ENCODE data around the gene PHACTR3.

PHACTR3 gene

DNA sequence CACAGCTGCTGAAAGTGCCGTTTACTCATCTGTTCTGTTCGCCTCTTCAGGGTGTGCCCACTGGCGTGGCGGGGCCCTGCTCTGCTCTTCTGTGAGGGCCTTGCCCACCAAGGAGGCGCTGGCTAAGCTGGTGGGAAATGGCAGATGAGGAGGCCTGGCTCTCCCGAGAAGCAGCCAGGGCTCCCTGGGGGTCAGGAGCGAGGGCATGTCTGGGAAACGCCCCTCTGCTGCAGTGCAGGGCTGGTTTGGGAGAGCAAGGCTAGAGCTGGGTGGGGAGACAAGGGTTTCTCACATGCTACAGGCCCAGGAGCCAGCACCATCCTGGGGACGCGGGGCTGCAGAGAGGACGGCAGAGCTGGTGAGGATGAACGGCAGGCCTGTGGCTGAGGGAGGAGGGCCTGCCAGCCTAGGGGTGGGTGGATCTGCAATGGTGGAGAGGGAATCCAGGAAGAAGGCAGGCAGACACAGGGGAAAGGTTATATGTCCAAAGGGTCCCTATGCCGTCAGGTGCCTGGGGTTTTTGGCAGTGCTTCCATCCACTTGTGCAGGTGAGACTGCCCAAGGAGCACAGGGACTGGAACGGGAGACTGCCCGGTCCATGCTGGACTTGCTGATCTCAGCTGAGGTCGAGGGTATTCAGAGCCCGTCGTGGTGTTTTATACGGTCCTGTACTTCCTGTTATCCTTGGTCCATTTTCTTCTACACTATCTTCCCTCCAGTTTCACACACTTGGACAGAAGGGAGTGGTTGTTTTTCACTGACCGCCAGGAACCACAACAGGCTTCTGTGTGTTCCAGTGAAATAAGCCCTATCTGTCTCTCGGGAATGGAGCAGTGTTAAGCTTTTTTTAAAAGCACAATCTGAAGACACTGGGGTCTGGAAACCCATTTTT lies 209.9 kb downstream of the PHACTR3 start:
- Histone ChIP-seq H3K4me2 (ENCODE audit: low read length) (no peak overlapping the region), H3K9me3 (ENCODE audit: insufficient read depth, low read depth, low read length) (peaks cover 7% of the 10 kb centered on the region), H2BK12ac (ENCODE audit: low read length) (no peak overlapping the region), H3K4me3 (ENCODE audit: low read depth, low read length) (no peak overlapping the region), H3K9ac (ENCODE audit: low read length) (no peak overlapping the region), H3K36me3 (ENCODE audit: control insufficient read depth in 1 of 2, insufficient read depth in 2 of 2, low read length in 2 of 2) (no peaks in the 10 kb centered on the region), H3K18ac (ENCODE audit: low read length) (no peak overlapping the region), H2BK120ac (ENCODE audit: insufficient read depth, low read length, poor library complexity) (no peak overlapping the region), H3K27me3 (ENCODE audit: insufficient read depth, low read length) (no peaks in the 10 kb centered on the region), H4K12ac (ENCODE audit: low read depth, low read length) (no peak overlapping the region), H2AK5ac (ENCODE audit: low read length) (no peak overlapping the region), H2BK5ac (ENCODE audit: low read depth, low read length, poor library complexity) (no peak overlapping the region), H4K8ac (ENCODE audit: low read depth, low read length) (no peak overlapping the region), H3K79me1 (ENCODE audit: low read length) (no peaks in the 10 kb centered on the region), H3K14ac (ENCODE audit: low read length) (no peak overlapping the region), H3K4ac (ENCODE audit: low read depth, low read length) (no peak overlapping the region), H3K23ac (ENCODE audit: low read length) (no peak overlapping the region), H3K27ac (ENCODE audit: low read depth, low read length) (no peak overlapping the region), H3K4me1 (ENCODE audit: control insufficient read depth in 1 of 2, insufficient read depth in 2 of 2, low read length in 2 of 2) (no peaks in the 10 kb centered on the region), H2AFZ (ENCODE audit: insufficient read depth, low read length, poor library complexity) (no peak overlapping the region), H3K79me2 (ENCODE audit: control insufficient read depth, insufficient read depth, low read length, poor library complexity) (no peaks in the 10 kb centered on the region), H4K91ac (ENCODE audit: low read depth, low read length) (no peak overlapping the region)
- WGBS (ENCODE audit: extremely low coverage, insufficient coverage, insufficient read length), result no CpG with 5 or more reads among the region's 21 CpGs
- no peak for DNase-seq

DNA sequence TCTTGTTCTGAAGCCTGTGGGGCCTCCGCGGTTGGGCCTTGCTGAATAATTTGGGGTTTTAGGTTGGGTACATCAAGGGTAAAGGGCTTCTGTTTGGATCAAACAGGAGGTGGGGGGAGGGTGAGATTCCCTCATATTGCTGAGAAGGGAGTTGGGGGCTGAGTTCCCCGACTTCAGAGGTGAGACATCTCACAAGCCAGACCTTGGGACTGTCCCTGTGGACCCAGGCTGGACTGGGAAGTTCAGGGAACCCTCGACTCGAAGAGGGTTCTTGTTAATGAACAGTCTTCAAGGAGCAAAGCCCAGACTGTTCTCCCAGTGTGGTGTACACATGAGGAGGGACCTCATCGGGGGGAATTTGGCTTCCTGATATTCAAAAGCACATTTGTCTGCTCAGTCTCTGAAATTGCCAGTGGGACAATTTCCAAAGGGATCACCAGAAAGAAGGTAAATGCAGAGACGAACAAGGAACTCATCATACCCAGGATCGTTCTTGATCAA lies 210.6 kb downstream of the PHACTR3 start:
- DNase-seq, result no peak
- no peak overlapping the region for H3K18ac ChIP-seq (ENCODE audit: low read length)
- no peak overlapping the region for H3K14ac ChIP-seq (ENCODE audit: low read length)
- H2BK120ac ChIP-seq (ENCODE audit: insufficient read depth, low read length, poor library complexity), result no peak overlapping the region
- H4K12ac ChIP-seq (ENCODE audit: low read depth, low read length), result no peak overlapping the region
- H2BK5ac ChIP-seq (ENCODE audit: low read depth, low read length, poor library complexity), result no peak overlapping the region
- no peak overlapping the region for H3K27ac ChIP-seq (ENCODE audit: low read depth, low read length)
- H3K79me2 ChIP-seq (ENCODE audit: control insufficient read depth, insufficient read depth, low read length, poor library complexity), result no peaks in the 10 kb centered on the region
- no peaks in the 10 kb centered on the region for H3K79me1 ChIP-seq (ENCODE audit: low read length)
- H3K4me1 ChIP-seq (ENCODE audit: control insufficient read depth in 1 of 2, insufficient read depth in 2 of 2, low read length in 2 of 2), result no peaks in the 10 kb centered on the region
- no peak overlapping the region for H2BK12ac ChIP-seq (ENCODE audit: low read length)
- H3K36me3 ChIP-seq (ENCODE audit: control insufficient read depth in 1 of 2, insufficient read depth in 2 of 2, low read length in 2 of 2), result no peaks in the 10 kb centered on the region
- no peak overlapping the region for H3K4me2 ChIP-seq (ENCODE audit: low read length)
- no peak overlapping the region for H3K4ac ChIP-seq (ENCODE audit: low read depth, low read length)
- no peak overlapping the region for H3K23ac ChIP-seq (ENCODE audit: low read length)
- H4K8ac ChIP-seq (ENCODE audit: low read depth, low read length), result no peak overlapping the region
- no peak overlapping the region for H3K9ac ChIP-seq (ENCODE audit: low read length)
- H3K9me3 ChIP-seq (ENCODE audit: insufficient read depth, low read depth, low read length), result peaks cover 7% of the 10 kb centered on the region
- H2AFZ ChIP-seq (ENCODE audit: insufficient read depth, low read length, poor library complexity), result no peak overlapping the region
- H3K27me3 ChIP-seq (ENCODE audit: insufficient read depth, low read length), result no peaks in the 10 kb centered on the region
- H3K4me3 ChIP-seq (ENCODE audit: low read depth, low read length), result no peak overlapping the region
- no peak overlapping the region for H4K91ac ChIP-seq (ENCODE audit: low read depth, low read length)
- no CpG with 5 or more reads among the region's 8 CpGs for WGBS (ENCODE audit: extremely low coverage, insufficient coverage, insufficient read length)
- H2AK5ac ChIP-seq (ENCODE audit: low read length), result no peak overlapping the region

DNA sequence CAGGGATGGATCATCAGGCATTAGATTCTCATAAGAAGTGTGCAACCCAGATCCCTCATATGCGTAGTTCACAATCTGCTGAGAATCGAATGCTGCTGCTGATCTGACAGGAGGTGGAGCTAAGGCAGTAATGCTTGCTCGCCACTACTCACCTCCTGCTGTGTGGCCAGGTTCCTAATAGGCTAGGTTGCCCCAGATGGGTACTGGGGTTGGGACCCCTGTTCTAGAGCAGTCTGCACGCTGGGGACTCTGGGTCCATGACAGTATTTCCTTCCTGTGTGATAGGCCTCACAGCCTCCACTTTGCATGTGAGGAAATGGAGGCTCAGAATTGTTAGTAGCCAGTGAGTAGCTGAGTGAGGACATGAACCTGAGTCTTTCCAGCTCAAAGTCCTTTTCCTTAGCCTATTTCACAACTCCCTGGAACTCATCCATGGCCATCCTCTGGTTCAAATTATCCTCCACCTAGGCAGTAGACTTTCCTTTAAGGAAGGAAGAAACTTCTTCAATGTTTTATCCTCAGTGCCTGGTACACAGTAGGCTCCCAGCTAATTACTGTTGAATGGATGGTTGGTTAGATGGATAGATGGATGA lies 211.9 kb downstream of the PHACTR3 start:
- Histone ChIP-seq H4K91ac (ENCODE audit: low read depth, low read length) (no peak overlapping the region), H2BK5ac (ENCODE audit: low read depth, low read length, poor library complexity) (no peak overlapping the region), H2AK5ac (ENCODE audit: low read length) (no peak overlapping the region), H3K9me3 (ENCODE audit: insufficient read depth, low read depth, low read length) (peaks cover 10% of the 10 kb centered on the region), H3K9ac (ENCODE audit: low read length) (no peak overlapping the region), H3K14ac (ENCODE audit: low read length) (no peak overlapping the region), H3K4me2 (ENCODE audit: low read length) (no peak overlapping the region), H2BK12ac (ENCODE audit: low read length) (no peak overlapping the region), H3K4me3 (ENCODE audit: low read depth, low read length) (no peak overlapping the region), H2AFZ (ENCODE audit: insufficient read depth, low read length, poor library complexity) (no peak overlapping the region), H3K18ac (ENCODE audit: low read length) (no peak overlapping the region), H3K36me3 (ENCODE audit: control insufficient read depth in 1 of 2, insufficient read depth in 2 of 2, low read length in 2 of 2) (no peaks in the 10 kb centered on the region), H4K12ac (ENCODE audit: low read depth, low read length) (no peak overlapping the region), H3K4ac (ENCODE audit: low read depth, low read length) (no peak overlapping the region), H2BK120ac (ENCODE audit: insufficient read depth, low read length, poor library complexity) (no peak overlapping the region), H3K79me2 (ENCODE audit: control insufficient read depth, insufficient read depth, low read length, poor library complexity) (no peaks in the 10 kb centered on the region), H3K27ac (ENCODE audit: low read depth, low read length) (no peak overlapping the region), H3K79me1 (ENCODE audit: low read length) (no peaks in the 10 kb centered on the region), H3K23ac (ENCODE audit: low read length) (no peak overlapping the region), H3K27me3 (ENCODE audit: insufficient read depth, low read length) (no peaks in the 10 kb centered on the region), H3K4me1 (ENCODE audit: control insufficient read depth in 1 of 2, insufficient read depth in 2 of 2, low read length in 2 of 2) (no peaks in the 10 kb centered on the region), H4K8ac (ENCODE audit: low read depth, low read length) (no peak overlapping the region)
- DNase-seq, result no peak
- no CpG with 5 or more reads among the region's 4 CpGs for WGBS (ENCODE audit: extremely low coverage, insufficient coverage, insufficient read length)

DNA sequence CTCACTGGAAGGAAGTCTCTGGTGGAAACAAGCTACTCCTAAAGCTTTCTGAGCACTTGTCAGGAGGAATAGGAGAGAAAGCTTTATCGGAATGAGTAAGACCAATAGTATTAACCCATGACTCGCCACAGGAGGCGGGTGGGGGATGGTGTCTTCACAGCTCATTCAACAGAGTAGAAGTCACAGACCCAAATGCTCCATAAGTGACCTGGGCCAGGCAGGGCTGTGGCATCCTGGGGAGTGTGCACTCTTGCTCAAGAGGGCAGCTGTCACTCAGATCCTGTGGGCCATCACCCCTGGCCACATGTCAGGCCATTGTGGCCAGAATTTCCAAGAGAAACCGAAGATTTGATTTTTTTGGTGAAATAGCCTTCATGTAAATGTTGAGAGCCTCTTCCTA lies 213.1 kb downstream of the PHACTR3 start:
- H3K9ac ChIP-seq (ENCODE audit: low read length), result no peak overlapping the region
- peaks cover 5% of the 10 kb centered on the region for H3K9me3 ChIP-seq (ENCODE audit: insufficient read depth, low read depth, low read length)
- H3K14ac ChIP-seq (ENCODE audit: low read length), result no peak overlapping the region
- no peaks in the 10 kb centered on the region for H3K79me2 ChIP-seq (ENCODE audit: control insufficient read depth, insufficient read depth, low read length, poor library complexity)
- H3K4me3 ChIP-seq (ENCODE audit: low read depth, low read length), result no peak overlapping the region
- no CpG with 5 or more reads among the region's 4 CpGs for WGBS (ENCODE audit: extremely low coverage, insufficient coverage, insufficient read length)
- no peaks in the 10 kb centered on the region for H3K79me1 ChIP-seq (ENCODE audit: low read length)
- no peak overlapping the region for H4K91ac ChIP-seq (ENCODE audit: low read depth, low read length)
- H4K8ac ChIP-seq (ENCODE audit: low read depth, low read length), result no peak overlapping the region
- H3K4me2 ChIP-seq (ENCODE audit: low read length), result no peak overlapping the region
- no peak overlapping the region for H3K4ac ChIP-seq (ENCODE audit: low read depth, low read length)
- H2BK120ac ChIP-seq (ENCODE audit: insufficient read depth, low read length, poor library complexity), result no peak overlapping the region
- H2AFZ ChIP-seq (ENCODE audit: insufficient read depth, low read length, poor library complexity), result no peak overlapping the region
- H2BK12ac ChIP-seq (ENCODE audit: low read length), result no peak overlapping the region
- H2AK5ac ChIP-seq (ENCODE audit: low read length), result no peak overlapping the region
- no peaks in the 10 kb centered on the region for H3K4me1 ChIP-seq (ENCODE audit: control insufficient read depth in 1 of 2, insufficient read depth in 2 of 2, low read length in 2 of 2)
- H3K36me3 ChIP-seq (ENCODE audit: control insufficient read depth in 1 of 2, insufficient read depth in 2 of 2, low read length in 2 of 2), result no peaks in the 10 kb centered on the region
- H2BK5ac ChIP-seq (ENCODE audit: low read depth, low read length, poor library complexity), result no peak overlapping the region
- H4K12ac ChIP-seq (ENCODE audit: low read depth, low read length), result no peak overlapping the region
- no peak overlapping the region for H3K23ac ChIP-seq (ENCODE audit: low read length)
- no peak overlapping the region for H3K18ac ChIP-seq (ENCODE audit: low read length)
- no peak overlapping the region for H3K27ac ChIP-seq (ENCODE audit: low read depth, low read length)
- DNase-seq, result no peak
- H3K27me3 ChIP-seq (ENCODE audit: insufficient read depth, low read length), result no peaks in the 10 kb centered on the region
